H9 (cell line): ENCODE data around the gene MAPKAPK2. TPM values are rescaled to one million over a fixed set of nuclear protein-coding genes. Genes with fewer than 3 reads are reported as not detected.

Experiments used
- DNase-seq: peaks from one replicate; pipeline ENCODE4 v3.0.0-alpha.2; 2017
- H2AFZ ChIP-seq: one replicate; pipeline ENCODE4 v1.6.1; 2013; ENCODE audit warnings: mild to moderate bottlenecking, low read length, control low read depth, moderate library complexity
- H2AK5ac ChIP-seq: 2 replicates; pipeline ENCODE4 v1.6.1; 2013; ENCODE audit warnings: low read length, control low read depth, mixed read lengths; ENCODE audit not compliant: insufficient read length
- H2BK120ac ChIP-seq: one replicate; pipeline ENCODE4 v1.6.1; 2013; ENCODE audit warnings: low read depth, mild to moderate bottlenecking, low read length, control low read depth, inconsistent platforms; ENCODE audit not compliant: poor library complexity, severe bottlenecking
- H2BK12ac ChIP-seq: 2 replicates; pipeline ENCODE4 v1.6.1; 2013; ENCODE audit warnings: low read length, control low read depth, mixed read lengths, low read depth; ENCODE audit not compliant: insufficient read length
- H2BK15ac ChIP-seq: 2 replicates; pipeline ENCODE4 v1.6.1; 2013; ENCODE audit warnings: low read depth, low read length, control low read depth
- H2BK20ac ChIP-seq: one replicate; pipeline ENCODE4 v1.6.1; 2013; ENCODE audit warnings: low read depth, mild to moderate bottlenecking, low read length, control low read depth, inconsistent platforms; ENCODE audit not compliant: poor library complexity, severe bottlenecking
- H2BK5ac ChIP-seq: 2 replicates; pipeline ENCODE4 v1.6.1; 2013; ENCODE audit warnings: low read length, control low read depth, mixed read lengths; ENCODE audit not compliant: insufficient read length
- H3K14ac ChIP-seq: 2 replicates; pipeline ENCODE4 v1.6.1; 2013; ENCODE audit warnings: low read length, control low read depth; ENCODE audit not compliant: insufficient read depth
- H3K18ac ChIP-seq: 2 replicates; pipeline ENCODE4 v1.6.1; 2013; ENCODE audit warnings: low read depth, mild to moderate bottlenecking, mixed read lengths, low read length, control low read depth; ENCODE audit not compliant: insufficient read length
- H3K23ac ChIP-seq: 2 replicates; pipeline ENCODE4 v1.6.1; 2013; ENCODE audit warnings: low read length, control low read depth, mixed read lengths, low read depth; ENCODE audit not compliant: insufficient read length
- H3K23me2 ChIP-seq: 2 replicates; pipeline ENCODE4 v1.6.1; 2013; ENCODE audit warnings: low read depth, mild to moderate bottlenecking, mixed read lengths, low read length, control low read depth; ENCODE audit not compliant: insufficient read length, poor library complexity, severe bottlenecking
- H3K27ac ChIP-seq: 2 replicates; pipeline ENCODE4 v1.5.1; 2013; ENCODE audit warnings: low read length, control low read depth, mixed read lengths, low read depth; ENCODE audit not compliant: insufficient read length
- H3K27me3 ChIP-seq: 2 replicates; pipeline ENCODE4 v1.6.1; 2013; ENCODE audit warnings: low read length, control low read depth, inconsistent platforms; ENCODE audit not compliant: insufficient read depth
- H3K4ac ChIP-seq: 2 replicates; pipeline ENCODE4 v1.6.1; 2013; ENCODE audit warnings: low read depth, mild to moderate bottlenecking, control low read depth, inconsistent platforms, low read length, moderate library complexity
- H3K4me1 ChIP-seq: 2 replicates; pipeline ENCODE4 v1.6.1; 2013; ENCODE audit warnings: low read length, control low read depth, inconsistent platforms; ENCODE audit not compliant: insufficient read depth
- H3K4me2 ChIP-seq: 2 replicates; pipeline ENCODE4 v1.6.1; 2013; ENCODE audit warnings: low read length, control low read depth, mixed read lengths; ENCODE audit not compliant: insufficient read length, insufficient read depth
- H3K56ac ChIP-seq: 2 replicates; pipeline ENCODE4 v1.6.1; 2013; ENCODE audit warnings: low read depth, mild to moderate bottlenecking, mixed read lengths, low read length, control low read depth; ENCODE audit not compliant: insufficient read length
- H3K79me1 ChIP-seq: 2 replicates; pipeline ENCODE4 v1.6.1; 2013; ENCODE audit warnings: low read depth, mild to moderate bottlenecking, moderate library complexity, low read length, control low read depth, inconsistent platforms; ENCODE audit not compliant: insufficient read depth, poor library complexity, severe bottlenecking
- H3K79me2 ChIP-seq: 2 replicates; pipeline ENCODE4 v1.6.1; 2013; ENCODE audit warnings: low read length, control low read depth, inconsistent platforms; ENCODE audit not compliant: insufficient read depth
- H3K9ac ChIP-seq: 2 replicates; pipeline ENCODE4 v1.6.1; 2013; ENCODE audit warnings: low read length, control low read depth, mixed read lengths; ENCODE audit not compliant: insufficient read length; ENCODE audit errors: extremely low read depth
- H3K9me3 ChIP-seq: one replicate; pipeline ENCODE4 v1.6.1; 2013; ENCODE audit warnings: low read depth, low read length, inconsistent platforms; ENCODE audit not compliant: control insufficient read depth
- H3T11ph ChIP-seq: one replicate; pipeline ENCODE4 v1.6.1; 2013; ENCODE audit warnings: mild to moderate bottlenecking, low read length, control low read depth, inconsistent platforms
- H4K20me1 ChIP-seq: one replicate; pipeline ENCODE4 v1.6.1; 2013; ENCODE audit not compliant: control insufficient read depth, insufficient read length, insufficient read depth
- H4K5ac ChIP-seq: 2 replicates; pipeline ENCODE4 v1.6.1; 2013; ENCODE audit warnings: low read depth, mild to moderate bottlenecking, mixed read lengths, low read length, control low read depth; ENCODE audit not compliant: insufficient read length
- H4K8ac ChIP-seq: replicated peaks from 2 replicates; pipeline ENCODE4 v1.6.1; 2013; ENCODE audit warnings: low read length, control low read depth, mixed read lengths, low read depth; ENCODE audit not compliant: insufficient read length
- H4K91ac ChIP-seq: 2 replicates; pipeline ENCODE4 v1.6.1; 2013; ENCODE audit warnings: low read depth, mild to moderate bottlenecking, moderate library complexity, mixed read lengths, low read length, control low read depth; ENCODE audit not compliant: insufficient read length
- H3K27ac Mint-ChIP-seq, 3 experiments: 2 replicates in 2 of 3; 3 replicates in 1 of 3; pipeline ENCODE4 v1.8.0; 2020 to 2021; ENCODE audit warnings: mixed read lengths in 3 of 3, mild to moderate bottlenecking in 1 of 3, moderate library complexity in 1 of 3
- H3K27me3 Mint-ChIP-seq: 2 replicates; pipeline ENCODE4 v1.8.0; 2021; ENCODE audit warnings: low read depth, mild to moderate bottlenecking, moderate library complexity, mixed read lengths
- H3K36me3 Mint-ChIP-seq, 3 experiments: 2 replicates in 2 of 3; 3 replicates in 1 of 3; pipeline ENCODE4 v1.8.0; 2020 to 2021; ENCODE audit warnings: low read depth in 3 of 3, mixed read lengths in 3 of 3; ENCODE audit not compliant: insufficient read depth in 1 of 3
- H3K4me1 Mint-ChIP-seq, 2 experiments: 2 replicates each; pipeline ENCODE4 v1.8.0; 2020; ENCODE audit warnings: mixed read lengths in 2 of 2
- H3K4me3 Mint-ChIP-seq, 2 experiments: 2 replicates in 1 of 2; 3 replicates in 1 of 2; pipeline ENCODE4 v1.8.0; 2020 to 2021; ENCODE audit warnings: mild to moderate bottlenecking in 2 of 2, mixed read lengths in 2 of 2, moderate library complexity in 1 of 2
- H3K9me3 Mint-ChIP-seq, 2 experiments: 2 replicates in 1 of 2; 3 replicates in 1 of 2; pipeline ENCODE4 v1.8.0; 2020; ENCODE audit warnings: mild to moderate bottlenecking in 2 of 2, mixed read lengths in 2 of 2, moderate library complexity in 1 of 2
- CTCF ChIP-seq: fragments of 200-600 bp; sonication (generic); conservative IDR thresholded peaks from 3 replicates; pipeline ENCODE4 v1.8.0; 2021; ENCODE audit warnings: antibody characterized with exemption, mild to moderate bottlenecking
- WGBS: extraction: QIAGEN DNeasy Blood & Tissue Kit; methylation state at CpG from one replicate; pipeline ENCODE4 v1.1.7; 2013; ENCODE audit warnings: missing lambda C conversion rate, low lambda C conversion rate, mixed read lengths; ENCODE audit not compliant: insufficient read length; ENCODE audit errors: extremely low coverage; 5-methylcytosine and 5-hydroxymethylcytosine counted together
- total RNA-seq: library from RNA; stranded (reverse); gene quantifications from 2 replicates; pipeline ENCODE4 v1.2.1, GENCODE V29; 2021

MAPKAPK2 gene
- total RNA-seq, 1 experiment from 2014 or later: 50.1 TPM

GRCh38 chr1:206751891-206752290 is 67.2 kb downstream of the MAPKAPK2 start:
- TF ChIP-seq CTCF: no peak
- Histone ChIP-seq H4K8ac (no peak overlapping the region), H3K18ac (no peak overlapping the region), H2AK5ac (no peak overlapping the region), H2BK120ac (no peak overlapping the region), H3K79me2 (no peaks in the 10 kb centered on the region), H2AFZ (no peak overlapping the region), H3K9ac (no peak overlapping the region), H3K27ac (no peak overlapping the region), H3T11ph (no peak overlapping the region), H3K56ac (no peak overlapping the region), H2BK20ac (no peak overlapping the region), H2BK15ac (no peak overlapping the region), H4K91ac (no peak overlapping the region), H3K14ac (no peak overlapping the region), H3K23ac (no peak overlapping the region), H3K4ac (no peak overlapping the region), H4K5ac (no peak overlapping the region), H3K4me2 (no peak overlapping the region), H3K27me3 (no peaks in the 10 kb centered on the region), H2BK5ac (no peak overlapping the region), H4K20me1 (no peaks in the 10 kb centered on the region), H3K4me1 (no peaks in the 10 kb centered on the region), H2BK12ac (no peak overlapping the region), H3K9me3 (no peaks in the 10 kb centered on the region), H3K23me2 (no peaks in the 10 kb centered on the region), H3K79me1 (no peaks in the 10 kb centered on the region)
- Mint-ChIP-seq H3K4me3 (no peak overlapping the region), H3K9me3 (no peaks in the 10 kb centered on the region), H3K27me3 (peaks cover 15% of the 10 kb centered on the region), H3K27ac (no peak overlapping the region), H3K4me1 (peaks cover 3 to 6% of the 10 kb centered on the region in 2 experiments; a peak in 3 of 4 replicates), H3K36me3 (no peaks in the 10 kb centered on the region)
- no peak for DNase-seq
- WGBS: no CpG with 5 or more reads among the region's 5 CpGs
